K562 (cell line): ENCODE measurements around the gene DLGAP1. TPM values are rescaled to one million over a fixed set of nuclear protein-coding genes. Genes with fewer than 3 reads are reported as not detected.

Experiments
- ATAC-seq: fragments of 200-7000 bp; cut with Tn5 transposase; 3 replicates; pipeline ENCODE4 v1.9.1; 2020; ENCODE audit warnings: moderate library complexity
- BruUV-seq: library from RNA; stranded (reverse); fragments of 400-500 nt; replicated peaks from 2 replicates; lab custom pipeline; 2021; lab: Mats Ljungman, UMichigan
- CTCF ChIA-PET: fragments of 300-600 bp; formaldehyde crosslinking; extraction: SDS; loops from one replicate; lab custom pipeline; 2021; ENCODE audit warnings: low intra/inter-chr PET ratio; lab: Yijun Ruan, JAX
- POLR2A ChIA-PET: fragments of 300-600, 350-650 bp; sonication (Branson Sonifier 250); formaldehyde crosslinking; extraction: SDS; loops from one replicate; lab custom pipeline; 2021; ENCODE audit warnings: antibody characterized with exemption, inconsistent platforms; lab: Yijun Ruan, JAX
- DNase-seq, 4 experiments: peaks; one replicate each; pipeline versions ENCODE4 v3.0.0 to v3.0.0-alpha.2; 2011 to 2018; ENCODE audit warnings: low spot score in 3 of 4, mixed read lengths in 3 of 4; ENCODE audit errors: extremely low read depth in 1 of 4
- FAIRE-seq: peaks from 2 replicates; lab custom pipeline; 2011; peaks lifted over from hg19 to GRCh38; lab: Jason Lieb, UNC
- H2AFZ ChIP-seq: 2 replicates; pipeline ENCODE4 v1.6.0; 2011; ENCODE audit warnings: low read depth, low read length, control low read depth, inconsistent platforms
- H3K27ac ChIP-seq: fragments of 200-600 bp; 3 replicates; pipeline ENCODE4 v1.8.0; 2011; ENCODE audit warnings: low read depth, mild to moderate bottlenecking, control low read depth, inconsistent platforms, low read length, moderate library complexity, mixed read lengths; ENCODE audit errors: extremely low read depth
- H3K27me3 ChIP-seq, 2 experiments: fragments of 300-600 bp in 1 of 2; 2 replicates in 1 of 2; 3 replicates in 1 of 2; pipeline versions ENCODE4 v1.6.0 to v1.8.0; 2011; ENCODE audit warnings: inconsistent platforms in 2 of 2, low read length in 2 of 2, mild to moderate bottlenecking in 1 of 2, mixed read lengths in 1 of 2, moderate library complexity in 1 of 2; ENCODE audit not compliant: control insufficient read depth in 2 of 2, insufficient read depth in 2 of 2
- H3K36me3 ChIP-seq: fragments of 300-600 bp; 3 replicates; pipeline ENCODE4 v1.8.0; 2011; ENCODE audit warnings: mild to moderate bottlenecking, low read length, inconsistent platforms; ENCODE audit not compliant: control insufficient read depth, insufficient read depth
- H3K4me1 ChIP-seq, 2 experiments: fragments of 200-600 bp in 1 of 2; replicated peaks in 1 of 2; 2 replicates in 1 of 2; 3 replicates in 1 of 2; pipeline versions ENCODE4 v1.5.1 to v1.8.0; 2011; ENCODE audit warnings: inconsistent platforms in 2 of 2, low read length in 2 of 2, mild to moderate bottlenecking in 1 of 2, mixed read lengths in 1 of 2, moderate library complexity in 1 of 2; ENCODE audit not compliant: control insufficient read depth in 2 of 2, insufficient read depth in 2 of 2
- H3K4me2 ChIP-seq: 2 replicates; pipeline ENCODE4 v1.6.1; 2011; ENCODE audit warnings: low read length, control low read depth, inconsistent platforms, mixed read lengths; ENCODE audit not compliant: insufficient read depth
- H3K4me3 ChIP-seq: fragments of 200-600 bp; sonication (generic), shearing (Covaris generic); 2 replicates; pipeline ENCODE4 v1.5.1; 2016; ENCODE audit warnings: control low read depth, inconsistent platforms
- H3K79me2 ChIP-seq: fragments of 200-600 bp; 3 replicates; pipeline ENCODE4 v1.8.0; 2011; ENCODE audit warnings: low read length, inconsistent platforms; ENCODE audit not compliant: control insufficient read depth, insufficient read depth
- H3K9ac ChIP-seq, 2 experiments: 2 replicates each; pipeline versions ENCODE4 v1.6.0 to v1.6.1; 2011; ENCODE audit warnings: low read depth in 2 of 2, low read length in 2 of 2, control low read depth in 1 of 2, inconsistent platforms in 1 of 2, mild to moderate bottlenecking in 1 of 2, mixed read lengths in 1 of 2; ENCODE audit not compliant: insufficient read depth in 1 of 2
- H3K9me1 ChIP-seq: one replicate; pipeline ENCODE4 v1.6.0; 2011; ENCODE audit warnings: inconsistent platforms, mild to moderate bottlenecking, low read length, moderate library complexity; ENCODE audit not compliant: control insufficient read depth, insufficient read depth
- H3K9me3 ChIP-seq: replicated peaks from 2 replicates; pipeline ENCODE4 v1.5.1; 2011; ENCODE audit warnings: low read depth, low read length, inconsistent platforms; ENCODE audit not compliant: control insufficient read depth, insufficient read depth
- H4K20me1 ChIP-seq: replicated peaks from 2 replicates; pipeline ENCODE4 v1.6.1; 2011; ENCODE audit warnings: low read length, inconsistent platforms, mixed read lengths; ENCODE audit not compliant: control insufficient read depth, insufficient read depth
- CBFB ChIP-seq: sonication (generic); formaldehyde crosslinking; IDR thresholded peaks from 2 replicates; pipeline ENCODE4 v1.4.0; 2020; ENCODE audit warnings: mild to moderate bottlenecking, missing genetic modification reagents
- E2F1 ChIP-seq: sonication (generic); formaldehyde crosslinking; IDR thresholded peaks from 2 replicates; pipeline ENCODE4 v1.8.1; 2023; ENCODE audit warnings: mild to moderate bottlenecking, missing genetic modification reagents, moderate library complexity
- ESRRA ChIP-seq: fragments of 450-650 bp; IDR thresholded peaks from 2 replicates; pipeline ENCODE4 v1.6.1; 2014; ENCODE audit warnings: low read depth, mild to moderate bottlenecking, moderate library complexity, borderline replicate concordance
- HDAC8 ChIP-seq: fragments of 450-650 bp; IDR thresholded peaks from 2 replicates; pipeline ENCODE4 v1.6.1; 2016; ENCODE audit warnings: mild to moderate bottlenecking, missing genetic modification characterization, moderate library complexity, missing compliant biosample characterization
- KAT2B ChIP-seq: IDR thresholded peaks from one replicate; pipeline ENCODE4 v1.6.1; 2012; ENCODE audit warnings: low read depth, mild to moderate bottlenecking, control low read depth, inconsistent platforms, low read length, moderate library complexity
- NCOR1 ChIP-seq: fragments of 450-650 bp; IDR thresholded peaks from 2 replicates; pipeline ENCODE4 v1.6.1; 2016; ENCODE audit warnings: mild to moderate bottlenecking, moderate library complexity
- OTX1 ChIP-seq: fragments of 450-650 bp; formaldehyde crosslinking; IDR thresholded peaks from 2 replicates; pipeline ENCODE4 v1.4.0; 2022; ENCODE audit warnings: mild to moderate bottlenecking
- PHTF2 ChIP-seq: fragments of 250-450 bp; sonication (Bioruptor Pico); IDR thresholded peaks from 2 replicates; pipeline ENCODE4 v1.5.0; 2021; ENCODE audit warnings: mild to moderate bottlenecking
- RERE ChIP-seq: sonication (generic); formaldehyde crosslinking; IDR thresholded peaks from 2 replicates; pipeline ENCODE4 v1.8.0; 2023; ENCODE audit warnings: missing genetic modification reagents, mild to moderate bottlenecking, borderline replicate concordance
- SMAD1 ChIP-seq: fragments of 150-350 bp; IDR thresholded peaks from 2 replicates; pipeline ENCODE4 v1.6.1; 2014; ENCODE audit warnings: low read length, low read depth; ENCODE audit not compliant: partially characterized antibody
- TAF15 ChIP-seq: fragments of 200-400 bp; formaldehyde crosslinking; IDR thresholded peaks from 2 replicates; pipeline ENCODE4 v1.6.1; 2017; ENCODE audit warnings: mild to moderate bottlenecking, low read depth, low read length, moderate library complexity
- ZC3H8 ChIP-seq: fragments of 450-650 bp; IDR thresholded peaks from 2 replicates; pipeline ENCODE4 v1.6.1; 2017
- WGBS: fragments of 100-300 bp; shearing (Covaris generic); methylation state at CpG from one replicate; pipeline ENCODE4 v1.1.6; 2016; ENCODE audit warnings: low coverage, mixed read lengths; ENCODE audit not compliant: insufficient coverage; ENCODE audit errors: missing lambda C conversion rate; 5-methylcytosine and 5-hydroxymethylcytosine counted together
- in situ Hi-C: fragments of 300-500 bp; cut with MboI; formaldehyde crosslinking; loops from 4 replicates; pipeline ENCODE4 v1.15.0; 2018; ENCODE audit warnings: inconsistent platforms, mixed read lengths
- intact Hi-C: fragments of 100-400 bp; cut with micrococcal nuclease; formaldehyde crosslinking; loops from 2 replicates; pipeline ENCODE4 v1.14.2; 2022
- polyA plus RNA-seq, 8 experiments: library from polyadenylated mRNA; depleted of rRNA in 4 of 8; stranded (reverse) in 5 of 8; unstranded in 3 of 8; fragments of >200 nt; fragmentation: Nextera tagmentation in 2 of 8; fragmentation: Illumina TruSeq in 1 of 8; extraction: Ambion mirVana in 2 of 8; extraction: Trizol in 1 of 8; gene quantifications; 2 replicates each; pipeline versions ENCODE4 v1.2.1 to v1.2.3, GENCODE V29; 2011 to 2014; ENCODE audit warnings: inconsistent platforms in 1 of 8, missing spikeins in 1 of 8
- total RNA-seq, 7 experiments: library from RNA; depleted of rRNA in 6 of 7; stranded (reverse); fragments of >200 nt in 6 of 7; fragmentation: Illumina TruSeq in 2 of 7; extraction: Trizol in 2 of 7; gene quantifications; 2 replicates each; pipeline versions ENCODE4 v1.2.1 to v1.2.3, GENCODE V29; 2011 to 2021; ENCODE audit warnings: low replicate concordance in 1 of 7
- TF ChIP-seq, protein P1 (sequence below): fragments of 250-450 bp; sonication (Bioruptor Pico); IDR thresholded peaks from 2 replicates; pipeline ENCODE4 v1.5.1; 2021; ENCODE audit warnings: mild to moderate bottlenecking

Gene DLGAP1
- total and polyA plus RNA-seq, 9 of the 15 experiments (the other 6 are each of a cell fraction or from before 2014, with no cell fraction given), result 0.04 to 0.22 (median 0.08) TPM

- Histone ChIP-seq H3K9ac (peak overlapping the region; percentile 77 to 84; a peak in 3 of 4 replicates), H3K9me3 (no peaks in the 10 kb centered on the region; the same call in 1 of the 2 replicates), H3K9me1 (no peaks in the 10 kb centered on the region), H3K36me3 (no peaks in the 10 kb centered on the region; the same call in 2 of the 3 replicates), H4K20me1 (no peaks in the 10 kb centered on the region), H3K4me1 (peaks cover 58 to 70% of the 10 kb centered on the region in 2 experiments), H3K27ac (peak overlapping the region; percentile 83), H3K27me3 (no peaks in the 10 kb centered on the region; a peak in 1 of 5 replicates), H3K79me2 (peaks cover 29% of the 10 kb centered on the region), H2AFZ (peak overlapping the region; percentile 87), H3K4me3 (peak overlapping the region; percentile 43; the same call in 1 of the 2 replicates), H3K4me2 (peak overlapping the region; percentile 100)
- intact Hi-C loops (no loop called here), in situ Hi-C loops (loop anchor here (5.0 kb wide), 1 partner anchor 53 kb away; no protein-coding TSS in a partner anchor)
- DNase-seq (peak in 1 of 4 experiments; percentile 73), FAIRE-seq (peak; percentile 63), ATAC-seq (peak; percentile 7)
- ChIA-PET CTCF (interaction anchor here (0.8 to 1.2 kb wide), 2 partner anchors 11 to 207 kb away, joined by 4 to 5 read pairs; no protein-coding TSS in a partner anchor), POLR2A (interaction anchor here (0.9 to 1.4 kb wide), 6 partner anchors 10 to 71 kb away, joined by 3 to 19 read pairs (median 4); no protein-coding TSS in a partner anchor)
- 19% methylated on average over 15 of the region's 15 CpGs for WGBS
- BruUV-seq, result no TSS peak
- TF ChIP-seq NCOR1 (no peak), ESRRA (no peak), RERE (no peak), E2F1 (no peak), ZC3H8 (no peak), CBFB (CRISPR knock-in tag) (no peak), HDAC8 (tag) (peak; percentile 87), PHTF2 (CRISPR knock-in tag) (0 out of 2 replicates have a peak, but pooled peaks have one; percentile 66), TAF15 (no peak), OTX1 (CRISPR knock-in tag) (no peak), SMAD1 (no peak), KAT2B (no peak)
- TF ChIP-seq, protein P1, sequence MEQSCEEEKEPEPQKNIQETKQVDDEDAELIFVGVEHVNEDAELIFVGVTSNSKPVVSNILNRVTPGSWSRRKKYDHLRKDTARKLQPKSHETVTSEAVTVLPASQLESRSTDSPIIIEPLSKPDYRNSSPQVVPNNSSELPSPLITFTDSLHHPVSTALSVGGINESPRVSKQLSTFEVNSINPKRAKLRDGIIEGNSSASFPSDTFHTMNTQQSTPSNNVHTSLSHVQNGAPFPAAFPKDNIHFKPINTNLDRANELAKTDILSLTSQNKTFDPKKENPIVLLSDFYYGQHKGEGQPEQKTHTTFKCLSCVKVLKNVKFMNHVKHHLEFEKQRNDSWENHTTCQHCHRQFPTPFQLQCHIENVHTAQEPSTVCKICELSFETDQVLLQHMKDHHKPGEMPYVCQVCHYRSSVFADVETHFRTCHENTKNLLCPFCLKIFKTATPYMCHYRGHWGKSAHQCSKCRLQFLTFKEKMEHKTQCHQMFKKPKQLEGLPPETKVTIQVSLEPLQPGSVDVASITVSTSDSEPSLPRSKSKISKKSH (CRISPR knock-in tag), result no peak
These were observed 799.7 kb downstream of the DLGAP1 start for GRCh38 chr18:3655254-3656050.
